Neural progenitor cell (in vitro differentiated cells): ENCODE results near the gene EXOSC10.

Experiments used
- EZH2 ChIP-seq: fragments of 200-600 bp; sonication (generic); IDR thresholded peaks from 2 replicates; pipeline ENCODE4 v1.6.1; 2017; ENCODE audit warnings: antibody characterized with exemption, mild to moderate bottlenecking, moderate library complexity
- EZH2phosphoT487 ChIP-seq: fragments of 200-600 bp; sonication (generic); IDR thresholded peaks from 2 replicates; pipeline ENCODE4 v1.6.1; 2017; ENCODE audit warnings: antibody characterized with exemption
- TF ChIP-seq, protein P1 (sequence below): fragments of 200-600 bp; sonication (generic); IDR thresholded peaks from 2 replicates; pipeline ENCODE4 v1.5.1; 2017; ENCODE audit warnings: antibody characterized with exemption, mild to moderate bottlenecking

DNA sequence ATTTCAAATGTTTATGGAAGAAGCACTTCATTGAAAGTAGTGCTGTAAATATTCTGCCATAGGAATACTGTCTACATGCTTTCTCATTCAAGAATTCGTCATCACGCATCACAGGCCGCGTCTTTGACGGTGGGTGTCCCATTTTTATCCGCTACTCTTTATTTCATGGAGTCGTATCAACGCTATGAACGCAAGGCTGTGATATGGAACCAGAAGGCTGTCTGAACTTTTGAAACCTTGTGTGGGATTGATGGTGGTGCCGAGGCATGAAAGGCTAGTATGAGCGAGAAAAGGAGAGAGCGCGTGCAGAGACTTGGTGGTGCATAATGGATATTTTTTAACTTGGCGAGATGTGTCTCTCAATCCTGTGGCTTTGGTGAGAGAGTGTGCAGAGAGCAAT, 76.5 kb downstream of the EXOSC10 start:
- TF ChIP-seq, protein P1, sequence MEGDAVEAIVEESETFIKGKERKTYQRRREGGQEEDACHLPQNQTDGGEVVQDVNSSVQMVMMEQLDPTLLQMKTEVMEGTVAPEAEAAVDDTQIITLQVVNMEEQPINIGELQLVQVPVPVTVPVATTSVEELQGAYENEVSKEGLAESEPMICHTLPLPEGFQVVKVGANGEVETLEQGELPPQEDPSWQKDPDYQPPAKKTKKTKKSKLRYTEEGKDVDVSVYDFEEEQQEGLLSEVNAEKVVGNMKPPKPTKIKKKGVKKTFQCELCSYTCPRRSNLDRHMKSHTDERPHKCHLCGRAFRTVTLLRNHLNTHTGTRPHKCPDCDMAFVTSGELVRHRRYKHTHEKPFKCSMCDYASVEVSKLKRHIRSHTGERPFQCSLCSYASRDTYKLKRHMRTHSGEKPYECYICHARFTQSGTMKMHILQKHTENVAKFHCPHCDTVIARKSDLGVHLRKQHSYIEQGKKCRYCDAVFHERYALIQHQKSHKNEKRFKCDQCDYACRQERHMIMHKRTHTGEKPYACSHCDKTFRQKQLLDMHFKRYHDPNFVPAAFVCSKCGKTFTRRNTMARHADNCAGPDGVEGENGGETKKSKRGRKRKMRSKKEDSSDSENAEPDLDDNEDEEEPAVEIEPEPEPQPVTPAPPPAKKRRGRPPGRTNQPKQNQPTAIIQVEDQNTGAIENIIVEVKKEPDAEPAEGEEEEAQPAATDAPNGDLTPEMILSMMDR, result no peak
- TF ChIP-seq EZH2 (no peak), EZH2phosphoT487 (no peak)
